Endothelial cell of umbilical vein (primary cell): ENCODE data around the gene LRRC3C. TPM values are rescaled to one million over a fixed set of nuclear protein-coding genes. Genes with fewer than 3 reads are reported as not detected.

ENCODE experiments used
- BruUV-seq: library from RNA; stranded (reverse); fragments of 400-500 nt; replicated peaks from 2 replicates; lab custom pipeline; 2021; lab: Mats Ljungman, UMichigan
- CTCF ChIA-PET: fragments of 300-600, 350-600 bp; sonication (Branson Sonifier 250); formaldehyde crosslinking; loops from one replicate; lab custom pipeline; 2021; ENCODE audit warnings: antibody characterized with exemption, inconsistent platforms; lab: Charles Lee
- POLR2A ChIA-PET: fragments of 300-600, 350-600 bp; sonication (Branson Sonifier 250); formaldehyde crosslinking; loops from one replicate; lab custom pipeline; 2021; ENCODE audit warnings: antibody characterized with exemption, inconsistent platforms; lab: Charles Lee
- DNase-seq: peaks from one replicate; pipeline ENCODE4 v3.0.0-alpha.2; 2011; ENCODE audit warnings: low read depth, low spot score
- FAIRE-seq: peaks from 2 replicates; lab custom pipeline; 2011; peaks lifted over from hg19 to GRCh38; lab: Jason Lieb, UNC
- H2AFZ ChIP-seq: 2 replicates; pipeline ENCODE4 v1.6.0; 2012; ENCODE audit warnings: low read depth, low read length, control low read depth, inconsistent platforms
- H3K27ac ChIP-seq: 2 replicates; pipeline ENCODE4 v1.5.1; 2011; ENCODE audit warnings: low read depth, mild to moderate bottlenecking, control low read depth, low read length, moderate library complexity; ENCODE audit not compliant: insufficient read depth
- H3K27me3 ChIP-seq, 2 experiments: 2 replicates each; pipeline versions ENCODE4 v1.6.0 to v1.6.1; 2011; ENCODE audit warnings: low read length in 2 of 2, mixed read lengths in 1 of 2; ENCODE audit not compliant: control insufficient read depth in 2 of 2, insufficient read depth in 2 of 2
- H3K36me3 ChIP-seq, 2 experiments: 2 replicates in 1 of 2; 3 replicates in 1 of 2; pipeline ENCODE4 v1.5.1; 2011; ENCODE audit warnings: low read length in 2 of 2, mild to moderate bottlenecking in 1 of 2, moderate library complexity in 1 of 2; ENCODE audit not compliant: control insufficient read depth in 2 of 2, insufficient read depth in 2 of 2; ENCODE audit errors: extremely low read depth in 1 of 2
- H3K4me1 ChIP-seq: 3 replicates; pipeline ENCODE4 v1.5.1; 2011; ENCODE audit warnings: mild to moderate bottlenecking, low read length; ENCODE audit not compliant: control insufficient read depth, insufficient read depth; ENCODE audit errors: extremely low read depth
- H3K4me2 ChIP-seq: 2 replicates; pipeline ENCODE4 v1.6.1; 2011; ENCODE audit warnings: low read length, control low read depth, mixed read lengths; ENCODE audit not compliant: insufficient read depth
- H3K4me3 ChIP-seq, 3 experiments: fragments of 200-600 bp in 1 of 3; sonication (generic), shearing (Covaris generic) in 1 of 3; replicated peaks in 1 of 3; 2 replicates each; pipeline ENCODE4 v1.5.1; 2011 to 2016; ENCODE audit warnings: control low read depth in 3 of 3, low read length in 3 of 3, mild to moderate bottlenecking in 2 of 3, inconsistent platforms in 1 of 3, low read depth in 1 of 3, moderate library complexity in 1 of 3; ENCODE audit not compliant: insufficient read depth in 1 of 3
- H3K79me2 ChIP-seq: 2 replicates; pipeline ENCODE4 v1.6.0; 2012; ENCODE audit warnings: low read length, inconsistent platforms; ENCODE audit not compliant: control insufficient read depth, insufficient read depth
- H3K9ac ChIP-seq: replicated peaks from 2 replicates; pipeline ENCODE3; 2011; ENCODE audit warnings: low read length, control low read depth; ENCODE audit not compliant: insufficient read depth; ENCODE audit errors: extremely low read depth
- H3K9me1 ChIP-seq: replicated peaks from 3 replicates; pipeline ENCODE4 v1.6.0; 2011; ENCODE audit warnings: mild to moderate bottlenecking, low read length; ENCODE audit not compliant: control insufficient read depth, insufficient read depth; ENCODE audit errors: extremely low read depth
- H3K9me3 ChIP-seq: replicated peaks from 2 replicates; pipeline ENCODE4 v1.5.1; 2012; ENCODE audit warnings: low read length, inconsistent platforms; ENCODE audit not compliant: control insufficient read depth, insufficient read depth
- H4K20me1 ChIP-seq: replicated peaks from 2 replicates; pipeline ENCODE3; 2011; ENCODE audit warnings: mild to moderate bottlenecking, low read length; ENCODE audit not compliant: control insufficient read depth, insufficient read depth; ENCODE audit errors: extremely low read depth
- EZH2 ChIP-seq: IDR thresholded peaks from 2 replicates; pipeline ENCODE4 v1.6.1; 2012; ENCODE audit warnings: borderline replicate concordance, low read depth, mild to moderate bottlenecking, moderate library complexity, low read length, inconsistent platforms; ENCODE audit not compliant: severe bottlenecking
- FOS ChIP-seq: IDR thresholded peaks from 2 replicates; pipeline ENCODE4 v1.6.1; 2011; ENCODE audit warnings: mild to moderate bottlenecking, low read length, moderate library complexity, borderline replicate concordance; ENCODE audit not compliant: insufficient read depth
- GATA2 ChIP-seq: IDR thresholded peaks from 2 replicates; pipeline ENCODE4 v1.7.0; 2011; ENCODE audit warnings: low read depth, mild to moderate bottlenecking, moderate library complexity, mixed read lengths, low read length; ENCODE audit not compliant: insufficient read length, insufficient read depth
- JUN ChIP-seq: IDR thresholded peaks from 2 replicates; pipeline ENCODE4 v1.6.1; 2011; ENCODE audit warnings: borderline replicate concordance, low read depth; ENCODE audit not compliant: insufficient read length, insufficient read depth
- MYC ChIP-seq: IDR thresholded peaks from one replicate; pipeline ENCODE4 v1.6.1; 2011; ENCODE audit warnings: mild to moderate bottlenecking, low read depth, low read length
- POLR2A ChIP-seq: IDR thresholded peaks from 2 replicates; pipeline ENCODE4 v1.6.1; 2012; ENCODE audit warnings: low read depth, mild to moderate bottlenecking, control low read depth, low read length
- POLR2AphosphoS5 ChIP-seq: IDR thresholded peaks from 2 replicates; pipeline ENCODE4 v1.6.1; 2012; ENCODE audit warnings: low read depth, mild to moderate bottlenecking, control low read depth, low read length, moderate library complexity; ENCODE audit not compliant: insufficient read depth
- dilution Hi-C: fragments of 300-500 bp; cut with MboI; formaldehyde crosslinking; loops from one replicate; pipeline ENCODE4 v1.15.0; 2019; ENCODE audit warnings: low sequenced_read_pairs; ENCODE audit not compliant: extremely low pct_ligation_motif_present
- intact Hi-C: fragments of 100-400 bp; cut with micrococcal nuclease; formaldehyde crosslinking; loops from one replicate; pipeline ENCODE4 v1.10.0; 2022
- polyA plus RNA-seq, 4 experiments: library from polyadenylated mRNA; depleted of rRNA in 3 of 4; stranded (reverse) in 3 of 4; unstranded in 1 of 4; fragments of >200 nt; gene quantifications; 2 replicates each; pipeline versions ENCODE4 v1.2.1 to v1.2.3, GENCODE V29; 2011 to 2012; ENCODE audit warnings: missing spikeins in 1 of 4
- total RNA-seq: library from RNA; stranded (reverse); gene quantifications from 2 replicates; pipeline ENCODE4 v1.2.3, GENCODE V29; 2021
- TF ChIP-seq, protein P1 (sequence below): IDR thresholded peaks from 2 replicates; pipeline ENCODE4 v1.6.1; 2011; ENCODE audit not compliant: insufficient read depth, insufficient read length
- TF ChIP-seq, protein P2 (sequence below), 2 donors: IDR thresholded peaks; 1 replicate in 1 of 2; 2 replicates in 1 of 2; pipeline ENCODE4 v1.5.1; 2011; ENCODE audit warnings: low read length in 2 of 2, mild to moderate bottlenecking in 2 of 2, moderate library complexity in 2 of 2, control low read depth in 1 of 2, inconsistent platforms in 1 of 2, low read depth in 1 of 2; ENCODE audit not compliant: insufficient read depth in 1 of 2; ENCODE audit errors: extremely low read depth in 1 of 2

LRRC3C gene
- total and polyA plus RNA-seq, 2 donors (not counting 3 experiments of a cell fraction or from before 2014, with no cell fraction given): not detected

DNA sequence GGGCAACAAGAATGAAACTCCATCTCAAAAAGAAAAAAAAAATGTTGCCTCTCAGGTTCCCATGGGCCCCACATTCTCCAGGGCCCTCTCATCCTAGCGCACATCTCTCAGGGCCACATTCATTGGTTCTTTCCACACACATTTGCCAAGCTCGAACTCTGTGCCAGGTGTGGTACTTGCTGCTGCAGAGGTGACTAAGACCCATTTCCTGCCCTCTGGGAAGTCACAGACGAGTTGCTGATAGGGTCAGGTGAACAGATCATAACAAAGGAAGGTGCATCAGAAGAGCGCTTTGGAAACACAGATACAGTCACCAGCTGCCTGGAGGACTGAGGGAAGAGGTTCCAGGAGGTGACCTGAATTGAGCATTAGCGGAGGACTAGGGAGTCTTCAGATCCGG is 36.3 kb downstream of the LRRC3C start:
- Histone ChIP-seq H3K27ac (no peak overlapping the region), H3K9me1 (no peaks in the 10 kb centered on the region), H3K4me1 (no peaks in the 10 kb centered on the region), H3K9me3 (no peaks in the 10 kb centered on the region), H3K9ac (no peak overlapping the region), H3K4me3 (no peak overlapping the region), H3K79me2 (no peaks in the 10 kb centered on the region), H2AFZ (no peak overlapping the region), H3K36me3 (no peaks in the 10 kb centered on the region), H3K4me2 (no peak overlapping the region), H4K20me1 (no peaks in the 10 kb centered on the region), H3K27me3 (peaks cover 4% of the 10 kb centered on the region in 2 experiments)
- no TSS peak for BruUV-seq
- dilution Hi-C loops (no loop called here), intact Hi-C loops (no loop called here)
- no peak for DNase-seq
- POLR2A ChIA-PET: no interaction called here
- no peak for FAIRE-seq
- CTCF ChIA-PET: no interaction called here
- TF ChIP-seq GATA2: no peak
- no peak for TF ChIP-seq POLR2AphosphoS5
- no peak for TF ChIP-seq EZH2
- TF ChIP-seq, protein P1, sequence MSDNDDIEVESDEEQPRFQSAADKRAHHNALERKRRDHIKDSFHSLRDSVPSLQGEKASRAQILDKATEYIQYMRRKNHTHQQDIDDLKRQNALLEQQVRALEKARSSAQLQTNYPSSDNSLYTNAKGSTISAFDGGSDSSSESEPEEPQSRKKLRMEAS: no peak
- no peak for TF ChIP-seq MYC
- no peak for TF ChIP-seq FOS
- TF ChIP-seq POLR2A: no peak
- TF ChIP-seq, protein P2, sequence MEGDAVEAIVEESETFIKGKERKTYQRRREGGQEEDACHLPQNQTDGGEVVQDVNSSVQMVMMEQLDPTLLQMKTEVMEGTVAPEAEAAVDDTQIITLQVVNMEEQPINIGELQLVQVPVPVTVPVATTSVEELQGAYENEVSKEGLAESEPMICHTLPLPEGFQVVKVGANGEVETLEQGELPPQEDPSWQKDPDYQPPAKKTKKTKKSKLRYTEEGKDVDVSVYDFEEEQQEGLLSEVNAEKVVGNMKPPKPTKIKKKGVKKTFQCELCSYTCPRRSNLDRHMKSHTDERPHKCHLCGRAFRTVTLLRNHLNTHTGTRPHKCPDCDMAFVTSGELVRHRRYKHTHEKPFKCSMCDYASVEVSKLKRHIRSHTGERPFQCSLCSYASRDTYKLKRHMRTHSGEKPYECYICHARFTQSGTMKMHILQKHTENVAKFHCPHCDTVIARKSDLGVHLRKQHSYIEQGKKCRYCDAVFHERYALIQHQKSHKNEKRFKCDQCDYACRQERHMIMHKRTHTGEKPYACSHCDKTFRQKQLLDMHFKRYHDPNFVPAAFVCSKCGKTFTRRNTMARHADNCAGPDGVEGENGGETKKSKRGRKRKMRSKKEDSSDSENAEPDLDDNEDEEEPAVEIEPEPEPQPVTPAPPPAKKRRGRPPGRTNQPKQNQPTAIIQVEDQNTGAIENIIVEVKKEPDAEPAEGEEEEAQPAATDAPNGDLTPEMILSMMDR (IDR thresholded peaks at IDR 0.05; ENCODE audit: extremely low read depth in 1 of 2, insufficient read depth in 1 of 2, low read depth in 1 of 2, low read length in 2 of 2): no peak
- TF ChIP-seq JUN: no peak
